Astrocyte (in vitro differentiated cells and primary cell): Measurements from ENCODE around the gene CCDC175. TPM values are rescaled to one million over a fixed set of nuclear protein-coding genes. Genes with fewer than 3 reads are reported as not detected.

ENCODE experiments used
- DNase-seq: peaks from one replicate; pipeline ENCODE4 v3.0.0-alpha.2; 2010; ENCODE audit warnings: low read depth
- FAIRE-seq: peaks from 2 replicates; lab custom pipeline; 2011; peaks lifted over from hg19 to GRCh38; lab: Jason Lieb, UNC
- H2AFZ ChIP-seq: 2 replicates; pipeline ENCODE4 v1.6.0; 2012; ENCODE audit warnings: low read depth, low read length, inconsistent platforms
- H3K27ac ChIP-seq: 2 replicates; pipeline ENCODE4 v1.5.1; 2011; ENCODE audit warnings: low read depth, low read length, inconsistent platforms
- H3K27me3 ChIP-seq: 2 replicates; pipeline ENCODE4 v1.6.0; 2011; ENCODE audit warnings: low read length, inconsistent platforms; ENCODE audit not compliant: insufficient read depth
- H3K36me3 ChIP-seq: 2 replicates; pipeline ENCODE4 v1.5.1; 2011; ENCODE audit warnings: low read length, inconsistent platforms; ENCODE audit not compliant: insufficient read depth
- H3K4me1 ChIP-seq: 2 replicates; pipeline ENCODE4 v1.5.1; 2011; ENCODE audit warnings: low read length, inconsistent platforms; ENCODE audit not compliant: insufficient read depth
- H3K4me2 ChIP-seq: 2 replicates; pipeline ENCODE4 v1.6.0; 2012; ENCODE audit warnings: low read length, inconsistent platforms
- H3K4me3 ChIP-seq: 2 replicates; pipeline ENCODE4 v1.5.1; 2011; ENCODE audit warnings: low read depth, mild to moderate bottlenecking, low read length, inconsistent platforms; ENCODE audit not compliant: insufficient read depth
- H3K79me2 ChIP-seq: 2 replicates; pipeline ENCODE4 v1.6.0; 2012; ENCODE audit warnings: mild to moderate bottlenecking, low read length, inconsistent platforms; ENCODE audit not compliant: insufficient read depth
- H3K9ac ChIP-seq: 2 replicates; pipeline ENCODE4 v1.6.0; 2012; ENCODE audit warnings: mild to moderate bottlenecking, low read length, inconsistent platforms
- H3K9me3 ChIP-seq: 2 replicates; pipeline ENCODE4 v1.5.1; 2012; ENCODE audit warnings: low read depth, mild to moderate bottlenecking, low read length, inconsistent platforms; ENCODE audit not compliant: insufficient read depth
- H4K20me1 ChIP-seq: 2 replicates; pipeline ENCODE4 v1.6.0; 2012; ENCODE audit warnings: low read length, inconsistent platforms; ENCODE audit not compliant: insufficient read depth
- H3K27ac Mint-ChIP-seq: one replicate; pipeline ENCODE4 v1.8.0; 2021; ENCODE audit warnings: mild to moderate bottlenecking, mixed read lengths; ENCODE audit not compliant: unreplicated experiment
- H3K27me3 Mint-ChIP-seq: one replicate; pipeline ENCODE4 v1.8.0; 2021; ENCODE audit warnings: low read depth, mixed read lengths; ENCODE audit not compliant: unreplicated experiment
- H3K36me3 Mint-ChIP-seq: one replicate; pipeline ENCODE4 v1.8.0; 2021; ENCODE audit warnings: low read depth, mixed read lengths; ENCODE audit not compliant: unreplicated experiment
- H3K4me1 Mint-ChIP-seq: one replicate; pipeline ENCODE4 v1.8.0; 2021; ENCODE audit warnings: low read depth, mixed read lengths; ENCODE audit not compliant: unreplicated experiment
- H3K4me3 Mint-ChIP-seq: one replicate; pipeline ENCODE4 v1.8.0; 2021; ENCODE audit warnings: mild to moderate bottlenecking, moderate library complexity, mixed read lengths; ENCODE audit not compliant: unreplicated experiment
- H3K9me3 Mint-ChIP-seq: one replicate; pipeline ENCODE4 v1.8.0; 2021; ENCODE audit warnings: mild to moderate bottlenecking, mixed read lengths; ENCODE audit not compliant: unreplicated experiment
- EZH2 ChIP-seq: IDR thresholded peaks from 2 replicates; pipeline ENCODE4 v1.6.1; 2012; ENCODE audit warnings: mild to moderate bottlenecking, low read length, inconsistent platforms; ENCODE audit not compliant: insufficient read depth
- total RNA-seq: library from RNA; stranded (reverse); gene quantifications from 2 replicates; pipeline ENCODE4 v1.2.1, GENCODE V29; 2021
- TF ChIP-seq, protein P1 (sequence below): IDR thresholded peaks from 2 replicates; pipeline ENCODE4 v1.5.1; 2011; ENCODE audit warnings: low read depth, mild to moderate bottlenecking, inconsistent platforms, low read length, moderate library complexity; ENCODE audit not compliant: insufficient read depth

Gene CCDC175
- total RNA-seq, 1 donor from 2014 or later = not detected

DNA sequence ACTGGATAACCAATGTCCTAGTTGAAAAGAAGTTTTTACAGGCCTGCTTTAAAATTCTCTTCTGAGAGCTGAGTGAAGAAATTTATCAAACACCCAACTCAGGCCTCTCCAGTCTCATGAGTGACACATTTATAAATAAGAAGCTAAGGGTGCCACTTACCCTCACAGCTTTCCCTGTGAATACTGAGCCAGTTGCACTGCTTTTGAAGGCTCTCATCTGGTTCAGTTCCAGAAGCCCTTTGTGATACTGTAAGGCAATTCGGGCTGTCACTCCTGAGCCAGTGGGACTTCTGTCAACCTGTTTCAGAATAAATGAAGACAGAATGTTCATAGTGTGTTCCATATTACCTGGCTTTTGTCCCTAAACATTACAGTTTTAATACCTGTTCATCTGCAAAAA, 100.9 kb downstream of the CCDC175 start:
- Histone ChIP-seq H3K79me2 (peaks cover 46% of the 10 kb centered on the region), H3K36me3 (peaks cover 58% of the 10 kb centered on the region), H2AFZ (no peak overlapping the region), H3K9ac (no peak overlapping the region), H3K4me1 (peaks cover 24% of the 10 kb centered on the region), H3K4me3 (no peak overlapping the region), H3K9me3 (no peaks in the 10 kb centered on the region), H3K27me3 (no peaks in the 10 kb centered on the region), H4K20me1 (peaks cover 9% of the 10 kb centered on the region), H3K27ac (no peak overlapping the region), H3K4me2 (no peak overlapping the region)
- FAIRE-seq (no peak), DNase-seq (no peak)
- Mint-ChIP-seq H3K27ac (no peak overlapping the region), H3K4me3 (no peak overlapping the region), H3K4me1 (peaks cover 30% of the 10 kb centered on the region), H3K36me3 (peaks cover 8% of the 10 kb centered on the region), H3K27me3 (no peaks in the 10 kb centered on the region), H3K9me3 (no peaks in the 10 kb centered on the region)
- no peak for TF ChIP-seq EZH2
- TF ChIP-seq, protein P1, sequence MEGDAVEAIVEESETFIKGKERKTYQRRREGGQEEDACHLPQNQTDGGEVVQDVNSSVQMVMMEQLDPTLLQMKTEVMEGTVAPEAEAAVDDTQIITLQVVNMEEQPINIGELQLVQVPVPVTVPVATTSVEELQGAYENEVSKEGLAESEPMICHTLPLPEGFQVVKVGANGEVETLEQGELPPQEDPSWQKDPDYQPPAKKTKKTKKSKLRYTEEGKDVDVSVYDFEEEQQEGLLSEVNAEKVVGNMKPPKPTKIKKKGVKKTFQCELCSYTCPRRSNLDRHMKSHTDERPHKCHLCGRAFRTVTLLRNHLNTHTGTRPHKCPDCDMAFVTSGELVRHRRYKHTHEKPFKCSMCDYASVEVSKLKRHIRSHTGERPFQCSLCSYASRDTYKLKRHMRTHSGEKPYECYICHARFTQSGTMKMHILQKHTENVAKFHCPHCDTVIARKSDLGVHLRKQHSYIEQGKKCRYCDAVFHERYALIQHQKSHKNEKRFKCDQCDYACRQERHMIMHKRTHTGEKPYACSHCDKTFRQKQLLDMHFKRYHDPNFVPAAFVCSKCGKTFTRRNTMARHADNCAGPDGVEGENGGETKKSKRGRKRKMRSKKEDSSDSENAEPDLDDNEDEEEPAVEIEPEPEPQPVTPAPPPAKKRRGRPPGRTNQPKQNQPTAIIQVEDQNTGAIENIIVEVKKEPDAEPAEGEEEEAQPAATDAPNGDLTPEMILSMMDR = no peak

DNA sequence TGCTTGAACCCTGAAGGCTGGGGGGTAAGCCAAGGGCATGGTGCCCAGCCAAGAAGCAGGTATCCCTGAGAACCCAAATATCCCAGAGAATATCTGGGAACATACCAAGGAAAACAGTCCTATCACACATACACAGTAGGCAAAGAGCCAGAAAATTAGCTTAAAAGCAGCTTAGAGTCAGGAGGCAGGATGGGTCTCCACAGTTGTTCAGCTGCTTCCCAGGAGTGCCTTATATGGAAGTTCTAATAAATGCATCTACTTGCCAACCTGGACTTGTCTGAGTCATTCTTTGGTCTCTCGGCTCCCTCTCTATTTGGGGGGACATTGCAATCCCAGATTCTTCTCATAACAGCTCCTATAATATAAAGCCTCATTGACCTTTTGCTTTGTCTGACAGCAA, 102.4 kb downstream of the CCDC175 start:
- Histone ChIP-seq H3K4me3 (no peak overlapping the region), H3K27ac (peak overlapping the region; percentile 27), H3K79me2 (peaks cover 31% of the 10 kb centered on the region), H2AFZ (no peak overlapping the region), H3K9me3 (no peaks in the 10 kb centered on the region), H3K27me3 (no peaks in the 10 kb centered on the region), H3K9ac (no peak overlapping the region), H3K36me3 (peaks cover 65% of the 10 kb centered on the region), H4K20me1 (no peaks in the 10 kb centered on the region), H3K4me2 (peak overlapping the region; percentile 35), H3K4me1 (peaks cover 15% of the 10 kb centered on the region)
- DNase-seq (peak; percentile 85), FAIRE-seq (peak; percentile 9)
- peaks cover 7% of the 10 kb centered on the region for H3K36me3 Mint-ChIP-seq
- no peak overlapping the region for H3K4me3 Mint-ChIP-seq
- peaks cover 20% of the 10 kb centered on the region for H3K4me1 Mint-ChIP-seq
- peak overlapping the region; percentile 67 for H3K27ac Mint-ChIP-seq
- H3K27me3 Mint-ChIP-seq = no peaks in the 10 kb centered on the region
- no peaks in the 10 kb centered on the region for H3K9me3 Mint-ChIP-seq
- no peak for TF ChIP-seq EZH2
- TF ChIP-seq, protein P1 = no peak

DNA sequence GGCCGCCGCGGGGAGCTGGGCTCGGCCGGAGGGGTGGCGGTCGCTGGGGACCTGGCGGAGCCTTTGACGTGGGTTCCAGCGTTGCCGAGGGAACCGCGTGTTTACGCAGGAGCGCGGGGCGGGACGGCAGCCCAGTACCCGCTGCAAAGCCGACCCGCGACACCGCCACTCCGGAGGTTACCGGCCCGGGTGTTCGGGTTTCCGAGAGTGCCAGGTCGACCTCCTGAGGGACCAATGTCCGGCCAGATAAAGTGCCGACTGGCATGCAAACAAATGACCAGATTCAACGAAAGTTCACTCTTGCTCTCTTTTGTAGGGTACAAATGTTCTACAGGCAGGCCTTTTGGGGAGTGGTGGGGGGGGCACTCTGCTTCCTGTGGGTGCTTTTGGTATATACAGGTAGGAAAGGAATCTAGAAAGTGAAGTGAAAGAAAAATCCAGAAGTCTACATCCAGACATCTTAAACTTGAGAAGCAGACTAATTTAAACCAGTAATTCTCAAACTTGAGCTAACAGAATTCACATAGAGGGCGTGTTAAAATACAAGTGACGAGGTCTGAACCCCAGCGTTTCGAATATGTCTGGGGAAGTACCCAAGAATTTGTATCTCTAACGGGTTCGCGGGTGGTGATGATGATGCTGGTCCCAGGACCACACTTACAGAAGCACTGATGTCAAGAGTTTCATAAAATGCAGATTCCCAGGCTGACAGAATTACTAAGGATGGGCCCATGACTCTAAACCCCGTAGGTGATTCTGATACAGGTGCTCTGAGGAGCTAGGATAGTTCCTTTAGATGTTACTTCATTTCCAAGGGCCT, 111.1 kb downstream of the CCDC175 start, which contains the start of gene GPR135:
TSS of gene GPR135 (minus strand) at position 65 of the 820 bp plus-strand sequence. CDS start 154 bp downstream, outside the sequence.
- H3K27me3 Mint-ChIP-seq = no peaks in the 10 kb centered on the region
- DNase-seq (no peak), FAIRE-seq (no peak)
- Histone ChIP-seq H4K20me1 (peaks cover 17% of the 10 kb centered on the region), H3K36me3 (peaks cover 22% of the 10 kb centered on the region), H3K27ac (no peak within 1 kb of the TSS), H3K79me2 (no peaks in the 10 kb centered on the region), H3K27me3 (no peaks in the 10 kb centered on the region), H3K4me1 (peaks cover 17% of the 10 kb centered on the region), H3K9me3 (no peaks in the 10 kb centered on the region), H2AFZ (peak within 1 kb of the TSS; percentile 76), H3K4me2 (peak within 1 kb of the TSS; percentile 88), H3K9ac (peak within 1 kb of the TSS; percentile 55), H3K4me3 (peak within 1 kb of the TSS; percentile 50)
- no peaks in the 10 kb centered on the region for H3K9me3 Mint-ChIP-seq
- peak within 1 kb of the TSS; percentile 77 for H3K4me3 Mint-ChIP-seq
- peaks cover 7% of the 10 kb centered on the region for H3K36me3 Mint-ChIP-seq
- peaks cover 2% of the 10 kb centered on the region for H3K4me1 Mint-ChIP-seq
- H3K27ac Mint-ChIP-seq = peak within 1 kb of the TSS; percentile 41
- TF ChIP-seq, protein P1 = no peak
- TF ChIP-seq EZH2 = no peak
